22Rv1 (cell line): ENCODE measurements around the gene GREB1L.

Experiments used
- ZFX ChIP-seq: fragments of 450-650 bp; IDR thresholded peaks from 2 replicates; pipeline ENCODE4 v1.6.1; 2017; ENCODE audit warnings: antibody characterized with exemption, borderline replicate concordance
- TF ChIP-seq, protein P1 (sequence below): fragments of 450-650 bp; IDR thresholded peaks from 2 replicates; pipeline ENCODE4 v1.5.1; 2017; ENCODE audit warnings: mild to moderate bottlenecking

DNA sequence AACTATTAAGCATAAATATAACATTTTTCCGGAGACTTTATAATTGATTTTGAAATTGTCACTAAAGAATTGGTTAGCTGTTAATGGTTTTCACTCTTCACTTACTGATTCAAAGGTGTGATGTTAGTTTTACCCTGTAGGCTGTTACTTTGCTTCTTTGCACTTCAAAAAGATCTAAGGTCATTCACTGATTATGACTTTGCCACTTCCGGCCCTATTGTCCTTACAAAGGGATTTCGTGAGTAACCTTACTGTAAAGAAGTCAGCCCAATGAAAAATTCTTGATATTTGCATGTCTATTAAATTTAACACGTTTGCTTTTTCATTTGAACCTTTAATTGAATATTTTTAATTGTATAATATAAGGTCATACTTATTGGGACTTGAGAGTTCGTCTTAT, 61.4 kb downstream of the GREB1L start:
- TF ChIP-seq, protein P1, sequence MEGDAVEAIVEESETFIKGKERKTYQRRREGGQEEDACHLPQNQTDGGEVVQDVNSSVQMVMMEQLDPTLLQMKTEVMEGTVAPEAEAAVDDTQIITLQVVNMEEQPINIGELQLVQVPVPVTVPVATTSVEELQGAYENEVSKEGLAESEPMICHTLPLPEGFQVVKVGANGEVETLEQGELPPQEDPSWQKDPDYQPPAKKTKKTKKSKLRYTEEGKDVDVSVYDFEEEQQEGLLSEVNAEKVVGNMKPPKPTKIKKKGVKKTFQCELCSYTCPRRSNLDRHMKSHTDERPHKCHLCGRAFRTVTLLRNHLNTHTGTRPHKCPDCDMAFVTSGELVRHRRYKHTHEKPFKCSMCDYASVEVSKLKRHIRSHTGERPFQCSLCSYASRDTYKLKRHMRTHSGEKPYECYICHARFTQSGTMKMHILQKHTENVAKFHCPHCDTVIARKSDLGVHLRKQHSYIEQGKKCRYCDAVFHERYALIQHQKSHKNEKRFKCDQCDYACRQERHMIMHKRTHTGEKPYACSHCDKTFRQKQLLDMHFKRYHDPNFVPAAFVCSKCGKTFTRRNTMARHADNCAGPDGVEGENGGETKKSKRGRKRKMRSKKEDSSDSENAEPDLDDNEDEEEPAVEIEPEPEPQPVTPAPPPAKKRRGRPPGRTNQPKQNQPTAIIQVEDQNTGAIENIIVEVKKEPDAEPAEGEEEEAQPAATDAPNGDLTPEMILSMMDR: no peak
- no peak for TF ChIP-seq ZFX
